IPS-15b (cell line): ENCODE data around the gene TVP23C.
A peak's percentile ranks its signal among the peaks of the same experiment; 100 is the strongest.

Experiments used
- H3K27me3 ChIP-seq: one replicate; pipeline ENCODE4 v1.6.1; 2013; ENCODE audit warnings: low read length; ENCODE audit not compliant: control insufficient read depth, insufficient read depth
- H3K36me3 ChIP-seq: one replicate; pipeline ENCODE4 v1.6.1; 2013; ENCODE audit warnings: low read length; ENCODE audit not compliant: control insufficient read depth, insufficient read depth
- H3K4me1 ChIP-seq: one replicate; pipeline ENCODE4 v1.6.1; 2013; ENCODE audit warnings: mild to moderate bottlenecking, low read length; ENCODE audit not compliant: control insufficient read depth, insufficient read depth
- H3K4me3 ChIP-seq: one replicate; pipeline ENCODE4 v1.5.1; 2013; ENCODE audit warnings: low read depth, low read length
- H3K9ac ChIP-seq: one replicate; pipeline ENCODE4 v1.6.1; 2013; ENCODE audit warnings: low read depth, mild to moderate bottlenecking, low read length
- H3K9me3 ChIP-seq: one replicate; pipeline ENCODE4 v1.6.1; 2013; ENCODE audit warnings: mild to moderate bottlenecking, low read length; ENCODE audit not compliant: control insufficient read depth, insufficient read depth

TVP23C gene

GRCh38 chr17:15502369-15503112 is 60.7 kb downstream of the TVP23C start:
- Histone ChIP-seq H3K9ac (peak overlapping the region; percentile 20), H3K27me3 (no peaks in the 10 kb centered on the region), H3K9me3 (no peaks in the 10 kb centered on the region), H3K4me1 (no peaks in the 10 kb centered on the region), H3K36me3 (peaks cover 9% of the 10 kb centered on the region), H3K4me3 (no peak overlapping the region)

GRCh38 chr17:15501793-15502192 is 61.5 kb downstream of the TVP23C start:
- H3K9me3 ChIP-seq, result no peaks in the 10 kb centered on the region
- H3K9ac ChIP-seq, result no peak overlapping the region

DNA sequence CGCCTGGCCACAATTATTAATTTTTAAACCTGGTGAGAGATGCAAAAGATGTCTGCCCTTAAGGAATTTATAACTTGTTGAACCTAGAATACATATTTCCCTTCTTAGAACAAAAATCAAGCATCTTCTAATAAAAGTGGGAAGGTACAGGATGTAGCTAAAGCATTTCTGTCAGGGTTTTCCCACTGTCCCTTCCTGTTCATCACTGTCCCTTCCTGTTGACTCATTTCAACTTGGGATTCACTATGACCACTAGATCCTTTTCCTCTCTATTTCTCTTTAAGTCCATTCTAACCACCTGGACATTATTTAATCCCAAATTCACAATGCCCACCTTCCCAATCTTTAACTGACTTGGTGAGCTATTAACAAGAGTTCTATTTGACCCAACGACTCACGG is 62.0 kb downstream of the TVP23C start:
- no peaks in the 10 kb centered on the region for H3K27me3 ChIP-seq
- no peak overlapping the region for H3K9ac ChIP-seq
- H3K9me3 ChIP-seq, result no peaks in the 10 kb centered on the region
- no peaks in the 10 kb centered on the region for H3K4me1 ChIP-seq
- H3K4me3 ChIP-seq, result no peak overlapping the region
- peaks cover 9% of the 10 kb centered on the region for H3K36me3 ChIP-seq

More at GRCh38 chr17:15501793-15502192, 61.5 kb downstream of the TVP23C start:
- H3K4me1 ChIP-seq, result no peaks in the 10 kb centered on the region
- no peaks in the 10 kb centered on the region for H3K27me3 ChIP-seq
- no peak overlapping the region for H3K4me3 ChIP-seq
- H3K36me3 ChIP-seq, result peaks cover 9% of the 10 kb centered on the region

DNA sequence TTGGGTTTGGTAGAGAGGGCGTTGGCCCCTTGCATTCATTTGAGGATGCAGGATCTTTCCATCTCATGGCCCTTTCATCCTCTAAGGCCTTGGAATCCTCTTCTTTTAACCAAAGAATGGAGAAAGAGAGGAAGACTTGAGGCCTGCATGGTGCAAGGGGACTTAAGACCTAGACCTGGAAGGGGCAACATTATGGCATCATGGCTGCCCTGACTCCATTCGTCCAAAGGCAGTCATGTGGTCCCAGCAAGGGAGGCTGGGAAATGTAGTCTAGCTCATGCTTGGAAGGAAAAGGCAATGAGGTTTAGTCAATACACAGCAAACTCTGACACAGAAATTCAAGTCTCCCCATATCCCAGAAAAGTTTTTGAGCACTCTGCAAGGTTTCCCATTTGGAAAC is 65.2 kb downstream of the TVP23C start:
- Histone ChIP-seq H3K9ac (no peak overlapping the region), H3K9me3 (no peaks in the 10 kb centered on the region), H3K36me3 (peaks cover 9% of the 10 kb centered on the region), H3K4me3 (no peak overlapping the region), H3K4me1 (no peaks in the 10 kb centered on the region), H3K27me3 (no peaks in the 10 kb centered on the region)

DNA sequence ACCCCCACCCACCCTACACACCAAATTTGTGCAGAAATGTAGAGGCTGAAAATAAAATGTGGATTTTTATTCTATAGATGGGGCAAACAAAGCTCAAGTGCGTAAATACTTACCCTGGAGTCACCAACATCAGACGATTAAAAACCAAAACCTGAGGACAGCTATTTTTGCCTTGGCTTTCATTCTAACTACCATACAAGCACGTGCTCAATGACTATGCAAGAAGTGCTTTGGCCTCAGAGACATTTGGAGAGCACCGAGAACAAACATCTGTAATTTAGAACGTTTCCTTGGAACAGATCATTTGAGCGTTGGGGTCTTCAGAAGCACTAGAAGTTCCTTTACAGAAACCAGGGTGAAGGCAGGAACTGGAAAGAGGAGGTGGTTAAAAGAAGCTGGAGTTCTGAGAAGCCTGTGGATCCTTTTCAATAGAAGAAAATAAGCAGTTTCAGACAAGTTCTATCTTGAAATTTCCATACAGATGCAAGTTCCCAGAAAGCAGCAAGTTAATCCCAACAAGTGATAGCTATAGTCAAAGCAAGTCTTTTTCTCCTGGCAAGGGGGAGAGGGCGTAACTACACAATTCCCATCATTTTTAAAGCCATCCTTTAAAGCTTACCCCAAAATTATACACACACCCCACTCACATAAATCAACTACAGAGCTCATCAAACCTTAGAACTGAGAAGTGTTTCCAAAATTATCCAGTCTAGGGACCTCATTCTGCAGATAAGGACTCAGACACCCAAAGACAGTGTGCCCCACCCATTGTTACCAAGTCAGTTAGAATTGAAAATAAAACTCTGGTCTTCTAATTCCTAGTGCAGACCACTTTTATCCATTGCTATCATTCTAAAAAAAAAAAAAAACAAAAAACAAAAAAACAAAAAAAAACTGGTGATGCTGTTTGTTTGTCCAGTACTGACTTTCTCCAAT is 66.3 kb downstream of the TVP23C start:
- Histone ChIP-seq H3K36me3 (peaks cover 13% of the 10 kb centered on the region), H3K4me1 (no peaks in the 10 kb centered on the region), H3K9ac (no peak overlapping the region), H3K27me3 (no peaks in the 10 kb centered on the region), H3K4me3 (no peak overlapping the region), H3K9me3 (no peaks in the 10 kb centered on the region)

DNA sequence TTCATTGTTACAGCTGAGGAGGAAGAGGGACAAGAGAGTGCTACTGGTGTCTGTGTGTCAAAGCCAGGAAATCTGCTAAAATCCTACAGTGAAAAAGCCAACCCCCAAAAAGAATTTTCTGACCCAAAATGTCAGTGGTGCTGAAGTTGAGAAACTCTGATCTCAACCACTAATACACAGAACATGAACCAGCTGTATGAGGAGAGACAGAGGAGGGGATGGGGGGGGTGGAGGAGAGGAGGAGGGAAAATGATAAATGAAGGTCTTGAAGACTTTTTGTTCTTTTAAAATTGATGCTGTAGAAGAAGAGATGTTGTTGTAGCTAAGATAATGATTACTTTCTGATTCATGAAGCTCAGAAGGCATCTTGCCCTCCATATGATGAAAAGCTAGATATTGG is 68.5 kb downstream of the TVP23C start:
- H3K4me3 ChIP-seq, result no peak overlapping the region
- H3K4me1 ChIP-seq, result no peaks in the 10 kb centered on the region
- H3K9me3 ChIP-seq, result no peaks in the 10 kb centered on the region
- no peaks in the 10 kb centered on the region for H3K27me3 ChIP-seq
- peaks cover 4% of the 10 kb centered on the region for H3K36me3 ChIP-seq
- no peak overlapping the region for H3K9ac ChIP-seq

DNA sequence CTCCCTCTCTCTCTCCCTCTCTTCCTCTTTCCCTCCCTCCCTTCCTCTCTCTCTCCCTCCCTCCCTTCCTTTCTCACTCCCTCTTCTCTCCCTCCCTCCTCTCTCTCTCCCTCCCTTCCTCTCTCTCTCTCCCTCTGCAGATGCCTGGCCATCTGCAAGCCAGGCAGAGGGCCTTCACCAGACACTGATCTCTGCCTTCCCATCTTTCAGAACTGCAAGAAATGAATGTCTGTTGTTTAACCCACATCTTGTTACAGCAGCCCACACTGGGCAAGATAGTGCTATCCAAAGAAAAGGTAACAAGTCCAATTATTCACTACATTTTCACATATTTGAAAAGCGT is 69.6 kb downstream of the TVP23C start:
- Histone ChIP-seq H3K4me3 (no peak overlapping the region), H3K4me1 (no peaks in the 10 kb centered on the region), H3K9ac (no peak overlapping the region), H3K36me3 (peaks cover 4% of the 10 kb centered on the region), H3K9me3 (no peaks in the 10 kb centered on the region), H3K27me3 (no peaks in the 10 kb centered on the region)

DNA sequence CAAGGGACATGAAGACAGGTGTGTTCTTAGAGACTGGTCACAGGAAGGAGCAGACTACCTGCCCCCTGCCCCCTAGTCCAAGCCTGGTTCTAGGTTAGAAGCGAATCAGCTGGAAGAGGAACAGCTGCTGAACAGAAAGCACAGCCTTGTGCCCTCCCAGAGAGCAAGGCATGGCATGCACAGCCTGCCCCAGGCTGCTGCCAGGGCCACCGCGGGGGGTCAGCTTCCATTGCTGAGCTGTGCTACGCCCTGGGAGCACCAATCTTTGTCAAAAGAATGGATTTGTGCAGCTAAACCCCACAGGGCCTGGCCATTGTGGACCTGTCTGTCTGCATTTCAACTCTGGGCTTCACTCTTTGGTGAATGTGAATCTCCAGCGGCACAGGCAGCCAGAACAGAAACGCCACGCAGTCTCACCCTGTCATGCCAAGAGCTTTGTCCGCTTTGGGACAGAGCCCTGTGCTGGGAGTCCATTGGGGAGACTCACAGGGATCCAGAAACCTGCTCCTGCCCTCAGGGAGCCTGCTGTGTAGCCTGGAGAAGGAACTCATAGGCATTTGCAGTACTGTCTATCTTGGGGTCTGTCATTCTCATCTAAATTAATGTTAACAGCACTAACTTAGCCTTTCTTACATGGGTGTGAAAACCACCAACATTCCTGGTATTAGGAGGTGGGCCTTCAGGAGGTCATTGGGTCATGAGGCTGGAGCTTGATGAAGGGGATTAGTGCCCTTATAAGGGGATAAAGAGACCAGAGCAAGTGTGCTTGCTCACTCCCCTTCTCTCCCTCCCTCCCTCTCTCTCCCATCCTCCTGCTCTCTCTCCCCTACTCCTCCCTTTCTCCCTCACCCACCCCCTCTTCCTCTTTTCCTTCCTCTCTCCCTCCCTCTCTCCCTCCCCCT is 70.2 kb downstream of the TVP23C start:
- no peaks in the 10 kb centered on the region for H3K27me3 ChIP-seq
- no peak overlapping the region for H3K9ac ChIP-seq
- no peak overlapping the region for H3K4me3 ChIP-seq
- peaks cover 4% of the 10 kb centered on the region for H3K36me3 ChIP-seq
- no peaks in the 10 kb centered on the region for H3K9me3 ChIP-seq
- no peaks in the 10 kb centered on the region for H3K4me1 ChIP-seq

DNA sequence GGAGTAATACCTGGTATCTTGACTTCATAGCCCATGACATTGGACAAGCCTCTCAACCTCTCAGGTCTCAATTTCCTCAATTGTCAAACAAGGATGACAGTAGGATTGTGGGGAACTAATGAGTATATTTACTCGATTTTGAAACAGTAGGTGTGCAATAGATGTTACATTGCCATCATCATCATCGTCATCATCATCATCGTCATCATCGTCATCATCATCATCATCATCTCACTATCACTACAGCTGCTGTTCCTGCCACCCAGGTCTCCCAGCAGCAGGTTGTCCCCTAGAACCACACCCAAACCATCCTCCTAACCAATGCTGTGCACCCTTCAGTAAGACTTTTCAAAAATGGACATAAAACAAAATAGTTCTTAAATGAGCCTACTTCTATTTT is 71.1 kb downstream of the TVP23C start:
- Histone ChIP-seq H3K4me3 (no peak overlapping the region), H3K36me3 (peaks cover 4% of the 10 kb centered on the region), H3K27me3 (no peaks in the 10 kb centered on the region), H3K4me1 (no peaks in the 10 kb centered on the region), H3K9me3 (no peaks in the 10 kb centered on the region), H3K9ac (no peak overlapping the region)

GRCh38 chr17:15490634-15491261 is 72.5 kb downstream of the TVP23C start:
- Histone ChIP-seq H3K9me3 (no peaks in the 10 kb centered on the region), H3K9ac (no peak overlapping the region), H3K4me3 (no peak overlapping the region)

DNA sequence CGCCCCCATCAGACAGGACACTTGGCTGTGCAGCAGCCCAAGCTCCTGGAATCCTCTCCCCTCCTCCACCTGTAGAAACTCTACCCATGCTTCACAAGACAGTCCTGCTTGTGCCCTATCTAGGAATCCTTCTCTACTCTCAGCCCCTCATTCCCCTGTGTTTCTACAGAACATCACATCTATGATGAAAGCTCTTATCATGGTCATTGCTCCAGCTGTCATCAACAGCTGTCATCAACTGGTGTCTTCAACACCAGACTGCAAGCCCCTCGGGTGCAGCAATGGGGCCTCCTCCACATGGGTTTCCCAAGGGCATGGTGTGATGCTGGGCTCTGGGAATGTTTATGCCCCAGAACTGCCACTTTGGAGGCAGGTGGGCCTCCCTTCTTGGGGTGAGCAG is 74.7 kb downstream of the TVP23C start:
- no peaks in the 10 kb centered on the region for H3K9me3 ChIP-seq
- H3K27me3 ChIP-seq, result no peaks in the 10 kb centered on the region
- peaks cover 8% of the 10 kb centered on the region for H3K4me1 ChIP-seq
- H3K9ac ChIP-seq, result no peak overlapping the region
- H3K36me3 ChIP-seq, result peaks cover 7% of the 10 kb centered on the region
- H3K4me3 ChIP-seq, result no peak overlapping the region

More at GRCh38 chr17:15490634-15491261, 72.5 kb downstream of the TVP23C start:
- no peaks in the 10 kb centered on the region for H3K4me1 ChIP-seq
- H3K36me3 ChIP-seq, result peaks cover 7% of the 10 kb centered on the region
- H3K27me3 ChIP-seq, result no peaks in the 10 kb centered on the region
